HG03095 (cell line): ENCODE data around the gene ZNF507.

Source experiments
- ATAC-seq: cut with Tn5 transposase; IDR thresholded peaks from one replicate; pipeline ENCODE4 v1.9.1; 2021; ENCODE audit warnings: moderate library complexity; ENCODE audit not compliant: unreplicated experiment

ZNF507 gene

DNA sequence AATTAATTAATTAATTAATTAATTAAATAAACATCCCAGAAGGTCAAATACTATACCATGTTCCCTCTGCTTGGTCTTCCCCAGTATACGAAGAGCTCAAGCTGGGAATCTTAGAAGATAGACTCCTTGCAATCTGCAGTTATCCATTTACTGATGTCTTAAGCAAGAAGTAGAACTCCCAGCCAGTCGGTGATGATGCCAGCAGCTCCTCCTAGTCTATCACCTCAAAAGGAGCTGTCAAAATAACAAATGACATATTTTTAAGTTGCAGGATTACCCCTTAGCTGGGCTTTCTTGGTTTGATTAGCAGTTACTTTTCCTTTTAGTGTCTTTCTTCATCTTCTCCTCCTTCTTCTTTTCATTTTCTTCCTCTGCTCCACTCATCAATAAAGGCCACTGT, 6.0 kb upstream of the ZNF507 start:
- no peak for ATAC-seq

GRCh38 chr19:32339988-32340874, 5.2 kb upstream of the ZNF507 start:
- ATAC-seq = no peak

- no peak for ATAC-seq
Observed at GRCh38 chr19:32342695-32343094, 2.7 kb upstream of the ZNF507 start.

DNA sequence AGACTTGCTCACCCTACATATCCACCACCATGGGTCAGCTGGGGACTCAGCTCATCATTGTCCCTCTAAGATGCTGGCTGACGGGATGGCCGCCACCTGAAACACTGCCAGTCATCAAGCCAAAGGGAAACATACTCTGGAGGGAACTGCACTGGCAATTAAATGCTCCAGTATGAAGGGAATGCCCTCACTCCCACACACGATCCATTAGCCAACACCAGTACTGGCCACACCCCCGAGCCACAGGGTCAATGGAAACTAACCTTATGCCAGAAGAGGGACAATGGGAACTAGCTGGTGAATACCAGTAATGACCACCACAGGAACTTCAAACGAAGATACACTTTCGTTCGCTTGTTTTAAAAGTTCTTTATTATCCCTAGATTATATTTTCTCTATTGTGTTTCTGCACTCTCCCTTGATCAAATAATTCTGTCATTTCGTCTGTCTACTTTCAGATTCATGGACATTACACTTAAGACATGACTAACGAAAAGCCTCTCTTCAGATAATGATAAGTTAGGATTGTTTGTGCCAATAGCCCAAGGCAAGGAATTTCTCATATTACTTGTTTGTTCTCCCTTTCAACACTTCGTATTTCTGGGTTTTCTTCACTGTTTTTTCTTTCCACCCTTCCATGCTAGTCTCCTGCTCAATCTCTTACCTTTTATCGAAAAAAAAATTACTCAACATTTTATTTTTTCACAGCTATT, 1.7 kb upstream of the ZNF507 start:
- no peak for ATAC-seq

DNA sequence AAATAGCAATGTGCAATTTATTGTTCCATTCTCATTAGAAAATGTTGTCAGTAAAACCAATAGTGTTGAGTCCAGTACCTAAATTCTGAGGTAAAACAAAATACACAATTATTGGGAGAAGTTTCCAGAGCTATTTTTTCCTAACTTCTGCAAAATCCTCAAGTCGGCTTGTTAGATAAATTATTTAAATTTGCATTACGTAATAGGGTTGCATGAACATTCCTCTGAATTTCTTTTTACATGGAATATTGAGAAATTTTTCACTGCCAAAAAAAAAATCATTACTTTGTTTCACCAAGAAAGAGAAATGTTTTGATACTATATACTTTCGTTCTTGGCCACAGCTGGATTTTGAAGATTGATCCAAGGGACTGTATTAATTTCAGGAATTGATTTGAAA, 1.5 kb downstream of the ZNF507 start:
- ATAC-seq = no peak

DNA sequence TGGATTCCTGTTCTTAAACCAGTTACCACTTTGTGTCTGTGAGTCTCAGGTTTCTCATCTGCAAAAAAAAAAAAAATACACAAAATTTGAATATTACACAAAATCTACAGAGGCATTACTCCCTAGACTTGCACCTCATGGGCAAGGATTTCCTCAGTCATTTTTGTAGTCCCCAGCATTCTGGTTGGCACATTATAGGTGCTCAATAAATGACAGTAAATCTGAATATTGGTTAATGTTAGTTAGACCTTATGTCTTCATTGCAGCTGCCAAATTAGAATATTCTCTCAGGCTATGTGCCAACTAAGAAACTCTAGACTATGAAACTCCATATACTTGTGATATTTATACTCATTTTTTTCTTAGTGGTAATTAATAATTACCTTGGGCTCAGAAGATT, 2.2 kb downstream of the ZNF507 start:
- ATAC-seq = no peak

- ATAC-seq = no peak
Observed at GRCh38 chr19:32349051-32349450, 3.6 kb downstream of the ZNF507 start.

DNA sequence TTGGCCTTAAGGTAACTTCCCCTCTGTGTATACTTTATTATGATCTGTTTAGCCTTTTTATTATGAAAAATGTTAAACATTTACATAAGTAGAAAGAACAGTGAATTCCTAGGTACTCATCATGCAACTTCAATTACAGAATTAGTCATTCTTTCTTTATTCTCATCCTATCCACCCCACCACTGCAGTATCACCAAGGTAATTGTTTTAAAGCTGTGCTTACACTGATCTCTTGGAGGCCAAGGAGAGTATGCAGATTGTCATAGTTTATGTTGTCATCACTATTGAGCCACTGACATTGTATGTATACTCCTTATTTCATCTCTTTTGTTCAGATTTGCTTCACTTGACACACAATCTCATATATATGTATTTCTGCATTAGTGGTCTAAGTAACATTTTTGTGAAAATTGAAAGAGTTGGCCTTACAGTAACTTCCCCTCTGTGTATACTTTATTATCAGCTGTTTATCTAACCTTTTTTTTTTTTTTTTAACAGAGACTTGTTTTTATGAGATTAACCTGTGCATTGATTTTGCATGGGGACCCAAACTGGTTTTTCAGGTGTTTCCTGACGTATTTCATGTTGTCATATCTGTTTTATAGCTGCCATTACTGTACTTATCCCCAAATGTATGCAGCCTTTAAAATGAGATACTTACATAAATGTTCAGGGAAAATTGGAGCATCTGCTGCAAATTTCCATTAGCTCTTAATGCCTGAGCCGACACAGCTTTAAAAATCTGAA, 4.5 kb downstream of the ZNF507 start:
- ATAC-seq = no peak

DNA sequence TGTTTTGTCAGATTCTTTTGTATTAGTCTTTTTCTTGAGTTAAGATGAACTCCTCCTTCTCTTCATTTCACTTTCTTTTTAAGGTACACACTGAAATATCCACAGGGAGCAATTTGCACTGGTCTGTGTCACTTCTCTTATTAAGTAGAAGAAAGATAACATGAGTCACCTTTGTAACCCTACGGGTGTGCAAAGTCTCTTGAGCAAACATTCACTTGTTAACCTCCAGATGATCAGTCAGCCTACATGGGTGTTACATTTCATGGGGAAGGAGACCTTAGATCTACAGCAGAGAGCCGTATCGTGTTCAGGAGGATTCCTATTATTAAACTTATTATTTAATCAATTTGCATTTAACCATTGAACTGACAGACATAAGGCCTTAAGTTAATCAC, 5.1 kb downstream of the ZNF507 start:
- no peak for ATAC-seq

DNA sequence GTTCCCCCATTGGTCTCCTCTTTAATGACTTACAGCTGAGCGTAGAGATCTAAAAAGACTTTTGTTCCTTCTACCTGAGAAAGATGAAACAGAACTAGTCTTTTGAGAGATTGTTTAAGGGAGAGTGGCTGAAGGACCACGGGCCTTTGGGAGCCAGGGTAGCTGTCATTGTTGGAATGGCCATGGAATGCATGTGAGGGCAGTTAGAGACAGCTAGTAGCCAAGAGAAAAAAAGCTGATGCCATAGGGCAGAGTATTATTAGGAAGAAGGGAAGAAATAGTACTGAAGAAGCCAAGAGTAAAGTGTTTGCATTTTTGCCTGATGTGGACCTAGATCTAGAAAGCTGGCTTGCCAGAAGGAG, 5.6 kb downstream of the ZNF507 start:
- ATAC-seq = no peak

DNA sequence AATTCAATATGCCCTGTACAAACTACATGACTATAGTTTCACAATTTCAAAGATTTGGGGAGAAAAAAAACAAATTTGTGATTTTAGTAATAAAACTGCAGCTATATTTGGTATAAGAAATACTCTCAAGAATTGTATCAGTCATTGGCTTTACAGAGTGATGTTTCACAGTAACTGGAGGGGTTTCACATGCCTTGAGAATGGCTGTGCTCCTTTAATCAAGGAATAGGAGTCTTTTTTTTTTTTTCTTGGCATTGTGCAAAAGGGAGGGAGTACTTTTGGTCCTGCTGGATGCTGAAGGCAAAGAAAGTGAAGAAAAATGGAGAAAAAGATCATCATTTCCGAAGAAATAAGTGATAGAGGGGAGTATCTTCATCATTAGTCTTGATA, 6.8 kb downstream of the ZNF507 start:
- no peak for ATAC-seq

DNA sequence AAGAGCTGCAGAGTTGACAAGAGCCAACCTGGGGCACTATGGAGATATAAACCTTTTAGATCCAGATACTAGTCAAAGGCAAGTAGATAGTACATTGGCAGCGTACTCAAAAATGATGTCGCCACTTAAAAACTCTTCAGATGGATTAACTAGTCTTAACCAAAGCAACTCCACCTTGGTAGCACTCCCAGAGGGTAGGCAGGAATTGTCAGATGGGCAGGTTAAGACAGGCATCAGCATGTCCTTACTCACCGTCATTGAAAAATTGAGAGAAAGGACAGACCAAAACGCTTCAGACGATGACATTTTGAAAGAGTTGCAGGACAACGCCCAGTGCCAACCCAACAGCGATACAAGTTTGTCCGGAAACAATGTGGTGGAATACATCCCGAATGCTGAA, 8.9 kb downstream of the ZNF507 start:
- ATAC-seq = no peak

- no peak for ATAC-seq
Observed at GRCh38 chr19:32355309-32355708, 9.9 kb downstream of the ZNF507 start.

DNA sequence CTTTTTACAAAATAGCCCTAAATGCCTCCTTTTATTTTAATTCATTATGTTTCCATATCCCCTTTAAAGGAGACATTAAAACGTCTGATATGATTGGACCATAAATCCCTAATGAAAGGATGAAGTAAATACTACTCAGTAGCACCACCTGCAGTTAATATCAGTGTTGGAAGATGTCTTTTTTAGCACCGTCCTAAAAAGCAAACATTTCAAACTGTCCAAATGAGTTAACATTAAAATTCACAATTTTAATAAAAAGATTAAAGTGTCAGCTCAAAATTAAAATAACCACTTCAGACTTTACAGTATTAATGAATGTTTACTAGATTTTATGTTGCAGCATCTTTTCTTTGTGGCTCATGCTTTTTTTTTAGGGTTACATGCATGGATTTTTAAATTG, 12.3 kb downstream of the ZNF507 start:
- ATAC-seq = no peak

DNA sequence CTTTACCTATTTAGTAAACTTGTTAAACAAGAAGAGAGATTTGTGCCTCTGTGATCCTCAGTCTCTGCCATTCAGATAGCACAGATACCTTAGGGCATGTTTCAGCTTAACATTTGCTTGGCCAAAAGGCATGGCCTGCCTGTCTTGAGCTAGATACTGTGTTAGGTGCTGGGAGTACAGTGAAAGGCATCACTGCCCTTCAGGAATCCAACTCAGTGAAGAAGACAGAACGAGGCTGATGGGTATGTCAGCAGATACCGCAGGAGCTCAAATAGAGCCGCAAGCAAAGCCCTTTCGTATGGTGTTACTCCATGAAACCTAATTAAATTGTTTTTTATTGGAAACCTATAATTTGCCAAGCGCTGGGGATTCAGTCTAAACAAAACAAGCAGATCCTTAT, 12.9 kb downstream of the ZNF507 start:
- no peak for ATAC-seq

GRCh38 chr19:32359581-32359980, 14.2 kb downstream of the ZNF507 start:
- no peak for ATAC-seq

- no peak for ATAC-seq
Observed at GRCh38 chr19:32361574-32362317, 16.3 kb downstream of the ZNF507 start.

GRCh38 chr19:32362318-32362691, 16.9 kb downstream of the ZNF507 start:
- ATAC-seq = no peak

- no peak for ATAC-seq
Observed at GRCh38 chr19:32363175-32363574, 17.8 kb downstream of the ZNF507 start.

DNA sequence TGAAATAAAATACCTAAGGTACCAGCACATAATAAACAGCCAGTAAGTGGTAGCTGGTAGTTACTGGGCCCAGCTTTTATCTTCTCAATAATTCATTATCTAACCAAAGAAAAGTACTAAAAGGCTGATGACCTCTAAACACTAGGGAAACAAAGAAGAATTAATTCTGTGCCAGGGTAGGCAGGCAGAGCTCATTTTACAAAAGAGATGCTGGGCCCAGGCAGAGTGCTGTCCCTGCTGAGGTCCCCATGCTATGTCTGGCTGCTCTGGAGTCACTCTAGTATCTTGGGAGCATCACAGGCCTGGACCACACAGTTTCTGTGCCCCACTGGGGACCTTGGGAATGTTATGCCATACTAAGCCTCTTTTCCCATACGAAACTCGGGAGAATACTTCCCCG, 18.2 kb downstream of the ZNF507 start:
- ATAC-seq = no peak

- no peak for ATAC-seq
Observed at GRCh38 chr19:32364040-32364439, 18.6 kb downstream of the ZNF507 start.
